ENCODE results near the gene TJAP1. TPM values are rescaled to one million over a fixed set of nuclear protein-coding genes. Genes with fewer than 3 reads are reported as not detected.

TJAP1 gene
- polyA plus RNA-seq, 1 donor (not counting 4 experiments of a cell fraction or from before 2014, with no cell fraction given): 23.3 TPM

DNA sequence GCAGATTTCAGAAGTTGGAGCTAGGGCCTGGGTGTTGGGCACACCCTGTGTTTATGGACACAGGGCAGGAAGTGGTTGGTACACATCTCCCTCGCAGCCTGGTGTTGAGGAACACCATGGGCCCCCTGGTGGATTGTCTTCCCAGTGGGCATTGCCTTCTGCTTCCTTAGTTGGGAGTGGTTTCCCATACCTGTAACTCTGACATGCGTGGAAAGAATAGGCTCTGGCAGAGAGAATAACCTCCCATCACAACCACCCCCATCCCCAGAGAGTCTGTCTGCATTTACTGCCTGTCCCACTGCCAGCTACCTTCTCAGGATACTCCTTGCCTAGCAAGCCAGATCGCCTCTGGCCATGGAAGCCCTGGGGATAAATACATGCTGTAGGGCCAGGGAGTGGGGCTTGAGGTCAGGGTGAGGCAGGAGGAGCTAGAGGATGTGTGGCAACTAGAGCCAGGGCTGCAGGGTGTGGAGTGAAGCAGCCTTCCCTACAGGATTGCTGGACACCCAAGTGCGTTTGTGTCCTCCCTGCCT lies 18.1 kb downstream of the TJAP1 start:
- Histone ChIP-seq H3K4me2 (ENCODE audit: control insufficient read depth, extremely low read depth, insufficient read depth, low read depth, low read length) (peak overlapping the region; percentile 69), H3K9me3 (ENCODE audit: control insufficient read depth, low read depth, low read length) (no peaks in the 10 kb centered on the region), H3K9ac (ENCODE audit: control insufficient read depth, extremely low read depth, insufficient read depth, low read length) (peak overlapping the region; percentile 49), H3K9me1 (ENCODE audit: control insufficient read depth, extremely low read depth, insufficient read depth, low read length) (no peaks in the 10 kb centered on the region), H3K27me3 (ENCODE audit: control insufficient read depth, extremely low read depth, insufficient read depth, low read length) (no peaks in the 10 kb centered on the region), H3K4me3 (ENCODE audit: control insufficient read depth in 2 of 3, extremely low read depth in 1 of 3, insufficient read depth in 2 of 3, low read depth in 1 of 3, low read length in 3 of 3) (no peak overlapping the region), H3K27ac (ENCODE audit: control insufficient read depth, insufficient read depth, low read length) (peak overlapping the region; percentile 79), H3K4me1 (ENCODE audit: control insufficient read depth, extremely low read depth, insufficient read depth, low read length) (peaks cover 59% of the 10 kb centered on the region), H3K79me2 (ENCODE audit: control insufficient read depth, insufficient read depth, low read length) (peaks cover 4% of the 10 kb centered on the region), H3K36me3 (ENCODE audit: control insufficient read depth in 2 of 2, extremely low read depth in 1 of 2, insufficient read depth in 2 of 2, low read length in 2 of 2) (peaks cover 22 to 42% of the 10 kb centered on the region in 2 experiments), H2AFZ (ENCODE audit: control insufficient read depth, low read length) (no peak overlapping the region), H4K20me1 (ENCODE audit: control insufficient read depth, extremely low read depth, insufficient read depth, low read length) (no peaks in the 10 kb centered on the region)
- FAIRE-seq (peak; percentile 84), DNase-seq (ENCODE audit: low read depth, low spot score) (no peak)
- dilution Hi-C loops (cut with MboI; ENCODE audit: extremely low pct_ligation_motif_present, low sequenced_read_pairs): no loop called here
- TF ChIP-seq EZH2 (IDR thresholded peaks at IDR 0.05; ENCODE audit: low read length): no peak
- TF ChIP-seq, protein P1, sequence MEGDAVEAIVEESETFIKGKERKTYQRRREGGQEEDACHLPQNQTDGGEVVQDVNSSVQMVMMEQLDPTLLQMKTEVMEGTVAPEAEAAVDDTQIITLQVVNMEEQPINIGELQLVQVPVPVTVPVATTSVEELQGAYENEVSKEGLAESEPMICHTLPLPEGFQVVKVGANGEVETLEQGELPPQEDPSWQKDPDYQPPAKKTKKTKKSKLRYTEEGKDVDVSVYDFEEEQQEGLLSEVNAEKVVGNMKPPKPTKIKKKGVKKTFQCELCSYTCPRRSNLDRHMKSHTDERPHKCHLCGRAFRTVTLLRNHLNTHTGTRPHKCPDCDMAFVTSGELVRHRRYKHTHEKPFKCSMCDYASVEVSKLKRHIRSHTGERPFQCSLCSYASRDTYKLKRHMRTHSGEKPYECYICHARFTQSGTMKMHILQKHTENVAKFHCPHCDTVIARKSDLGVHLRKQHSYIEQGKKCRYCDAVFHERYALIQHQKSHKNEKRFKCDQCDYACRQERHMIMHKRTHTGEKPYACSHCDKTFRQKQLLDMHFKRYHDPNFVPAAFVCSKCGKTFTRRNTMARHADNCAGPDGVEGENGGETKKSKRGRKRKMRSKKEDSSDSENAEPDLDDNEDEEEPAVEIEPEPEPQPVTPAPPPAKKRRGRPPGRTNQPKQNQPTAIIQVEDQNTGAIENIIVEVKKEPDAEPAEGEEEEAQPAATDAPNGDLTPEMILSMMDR (optimal IDR thresholded peaks at IDR 0.05 in 1 of 3, IDR thresholded peaks at IDR 0.05 in 1 of 3, conservative IDR thresholded peaks at IDR 0.05 in 1 of 3; ENCODE audit: extremely low read depth in 1 of 3, insufficient read depth in 2 of 3, low read length in 3 of 3): peak in 2 of 3 experiments; percentile 35 to 59

- Histone ChIP-seq H3K4me2 (ENCODE audit: control insufficient read depth, extremely low read depth, insufficient read depth, low read depth, low read length) (peak overlapping the region; percentile 69), H3K36me3 (ENCODE audit: control insufficient read depth in 2 of 2, extremely low read depth in 1 of 2, insufficient read depth in 2 of 2, low read length in 2 of 2) (peaks cover 23 to 49% of the 10 kb centered on the region in 2 experiments)
- peak; percentile 88 for FAIRE-seq
Observed at GRCh38 chr6:43496370-43497128, 19.2 kb downstream of the TJAP1 start.

More at GRCh38 chr6:43496370-43497128, 19.2 kb downstream of the TJAP1 start:
- H3K9ac ChIP-seq (ENCODE audit: control insufficient read depth, extremely low read depth, insufficient read depth, low read length): peak overlapping the region; percentile 49
- H3K9me3 ChIP-seq (ENCODE audit: control insufficient read depth, low read depth, low read length): no peaks in the 10 kb centered on the region
- no peaks in the 10 kb centered on the region for H4K20me1 ChIP-seq (ENCODE audit: control insufficient read depth, extremely low read depth, insufficient read depth, low read length)
- no peak overlapping the region for H2AFZ ChIP-seq (ENCODE audit: control insufficient read depth, low read length)
- TF ChIP-seq EZH2 (IDR thresholded peaks at IDR 0.05; ENCODE audit: low read length): no peak
- TF ChIP-seq, protein P1 (optimal IDR thresholded peaks at IDR 0.05 in 1 of 3, IDR thresholded peaks at IDR 0.05 in 1 of 3, conservative IDR thresholded peaks at IDR 0.05 in 1 of 3; ENCODE audit: extremely low read depth in 1 of 3, insufficient read depth in 2 of 3, low read length in 3 of 3): peak in 2 of 3 experiments; percentile 81 to 87
- H3K4me3 ChIP-seq (ENCODE audit: control insufficient read depth in 2 of 3, extremely low read depth in 1 of 3, insufficient read depth in 2 of 3, low read depth in 1 of 3, low read length in 3 of 3): peak overlapping the region in 1 of 3 experiments; percentile 47
- no peaks in the 10 kb centered on the region for H3K9me1 ChIP-seq (ENCODE audit: control insufficient read depth, extremely low read depth, insufficient read depth, low read length)
- H3K79me2 ChIP-seq (ENCODE audit: control insufficient read depth, insufficient read depth, low read length): peaks cover 4% of the 10 kb centered on the region
- dilution Hi-C loops (cut with MboI; ENCODE audit: extremely low pct_ligation_motif_present, low sequenced_read_pairs): no loop called here
- H3K4me1 ChIP-seq (ENCODE audit: control insufficient read depth, extremely low read depth, insufficient read depth, low read length): peaks cover 58% of the 10 kb centered on the region
- DNase-seq (ENCODE audit: low read depth, low spot score): peak; percentile 98
- H3K27ac ChIP-seq (ENCODE audit: control insufficient read depth, insufficient read depth, low read length): peak overlapping the region; percentile 79
- H3K27me3 ChIP-seq (ENCODE audit: control insufficient read depth, extremely low read depth, insufficient read depth, low read length): no peaks in the 10 kb centered on the region

Data from keratinocyte (primary cell).